IMR-90 (cell line): ENCODE data around the gene TMEM205. TPM values are rescaled to one million over a fixed set of nuclear protein-coding genes. Genes with fewer than 3 reads are reported as not detected.
A peak's percentile ranks its signal among the peaks of the same experiment; 100 is the strongest.

Experiments
- ATAC-seq: fragments of 200-7000 bp; cut with Tn5 transposase; 2 replicates; pipeline ENCODE4 v1.9.1; 2020; ENCODE audit warnings: low read depth, mild to moderate bottlenecking, moderate library complexity
- BruUV-seq: library from RNA; stranded (reverse); fragments of 400-500 nt; replicated peaks from 2 replicates; lab custom pipeline; 2021; lab: Mats Ljungman, UMichigan
- CTCF ChIA-PET: fragments of 300-600 bp; formaldehyde crosslinking; extraction: SDS; loops from one replicate; lab custom pipeline; 2021; ENCODE audit warnings: antibody characterized with exemption; lab: Yijun Ruan, JAX
- POLR2A ChIA-PET: fragments of 300-600 bp; sonication (Branson Sonifier 250); formaldehyde crosslinking; loops from one replicate; lab custom pipeline; 2022; ENCODE audit warnings: antibody characterized with exemption; ENCODE audit not compliant: unreplicated experiment; lab: Charles Lee
- DNase-seq: peaks from one replicate; pipeline ENCODE4 v3.0.0; 2013
- H2AFZ ChIP-seq: replicated peaks from 2 replicates; pipeline ENCODE3; 2013; ENCODE audit warnings: low read length, mild to moderate bottlenecking; ENCODE audit not compliant: poor library complexity
- H2AK5ac ChIP-seq: 2 replicates; pipeline ENCODE4 v1.6.1; 2013; ENCODE audit warnings: low read depth, low read length, inconsistent platforms
- H2AK9ac ChIP-seq: replicated peaks from 2 replicates; pipeline ENCODE3; 2013; ENCODE audit warnings: mild to moderate bottlenecking, low read depth, low read length, moderate library complexity; ENCODE audit not compliant: poor library complexity
- H2BK120ac ChIP-seq: 2 replicates; pipeline ENCODE4 v1.6.1; 2013; ENCODE audit warnings: low read depth, low read length, inconsistent platforms
- H2BK15ac ChIP-seq: 3 replicates; pipeline ENCODE4 v1.6.1; 2013; ENCODE audit warnings: low read depth, low read length, inconsistent platforms
- H2BK20ac ChIP-seq: 2 replicates; pipeline ENCODE4 v1.6.1; 2013; ENCODE audit warnings: low read depth, mild to moderate bottlenecking, inconsistent platforms, low read length, moderate library complexity
- H2BK5ac ChIP-seq: 2 replicates; pipeline ENCODE4 v1.6.1; 2013; ENCODE audit warnings: mild to moderate bottlenecking, low read depth, low read length, inconsistent platforms; ENCODE audit not compliant: poor library complexity, severe bottlenecking
- H3K14ac ChIP-seq: replicated peaks from 2 replicates; pipeline ENCODE4 v1.6.1; 2013; ENCODE audit warnings: low read depth, low read length, inconsistent platforms
- H3K18ac ChIP-seq: 2 replicates; pipeline ENCODE4 v1.6.1; 2013; ENCODE audit warnings: low read depth, low read length, control low read depth
- H3K23ac ChIP-seq: 2 replicates; pipeline ENCODE4 v1.6.1; 2013; ENCODE audit warnings: low read depth, low read length, inconsistent platforms
- H3K27ac ChIP-seq: 2 replicates; pipeline ENCODE4 v1.5.1; 2013; ENCODE audit warnings: mild to moderate bottlenecking, control low read depth, low read length; ENCODE audit not compliant: insufficient read depth
- H3K27me3 ChIP-seq: 2 replicates; pipeline ENCODE4 v1.6.1; 2013; ENCODE audit warnings: low read length; ENCODE audit not compliant: control insufficient read depth, insufficient read depth
- H3K36me3 ChIP-seq: 2 replicates; pipeline ENCODE4 v1.6.1; 2013; ENCODE audit warnings: low read length, mixed read lengths; ENCODE audit not compliant: control insufficient read depth, insufficient read depth
- H3K4ac ChIP-seq: 2 replicates; pipeline ENCODE4 v1.6.1; 2013; ENCODE audit warnings: low read depth, low read length, inconsistent platforms
- H3K4me1 ChIP-seq: 2 replicates; pipeline ENCODE4 v1.6.1; 2013; ENCODE audit warnings: low read length, mixed read lengths; ENCODE audit not compliant: control insufficient read depth, insufficient read depth
- H3K4me2 ChIP-seq: 2 replicates; pipeline ENCODE4 v1.6.1; 2013; ENCODE audit warnings: low read depth, mild to moderate bottlenecking, control low read depth, low read length, moderate library complexity
- H3K4me3 ChIP-seq: 2 replicates; pipeline ENCODE4 v1.5.1; 2013; ENCODE audit warnings: low read depth, mild to moderate bottlenecking, control low read depth, low read length, moderate library complexity; ENCODE audit not compliant: insufficient read depth
- H3K56ac ChIP-seq: 2 replicates; pipeline ENCODE4 v1.6.1; 2013; ENCODE audit warnings: low read length, inconsistent platforms; ENCODE audit not compliant: insufficient read depth; ENCODE audit errors: extremely low read depth
- H3K79me1 ChIP-seq, 2 experiments: 2 replicates each; pipeline ENCODE4 v1.6.1; 2013; ENCODE audit warnings: low read length in 2 of 2, inconsistent platforms in 1 of 2, low read depth in 1 of 2
- H3K9ac ChIP-seq: 2 replicates; pipeline ENCODE4 v1.6.1; 2013; ENCODE audit warnings: low read depth, low read length, control low read depth
- H3K9me1 ChIP-seq: 2 replicates; pipeline ENCODE4 v1.6.1; 2013; ENCODE audit warnings: low read length, inconsistent platforms; ENCODE audit not compliant: insufficient read depth
- H3K9me3 ChIP-seq: 2 replicates; pipeline ENCODE4 v1.6.1; 2013; ENCODE audit warnings: low read length; ENCODE audit not compliant: control insufficient read depth, insufficient read depth
- H4K20me1 ChIP-seq: 2 replicates; pipeline ENCODE4 v1.6.1; 2013; ENCODE audit warnings: low read length, inconsistent platforms; ENCODE audit not compliant: insufficient read depth
- H4K5ac ChIP-seq: 2 replicates; pipeline ENCODE4 v1.6.1; 2013; ENCODE audit warnings: mild to moderate bottlenecking, low read depth, low read length, control low read depth
- H4K8ac ChIP-seq, 2 experiments: 2 replicates each; pipeline ENCODE4 v1.6.1; 2013; ENCODE audit warnings: low read depth in 2 of 2, low read length in 2 of 2, control low read depth in 1 of 2, inconsistent platforms in 1 of 2
- H4K91ac ChIP-seq: 2 replicates; pipeline ENCODE4 v1.6.1; 2013; ENCODE audit warnings: low read depth, low read length, inconsistent platforms; ENCODE audit not compliant: insufficient read depth
- CEBPB ChIP-seq: IDR thresholded peaks from 2 replicates; pipeline ENCODE4 v1.6.1; 2012; ENCODE audit warnings: low read depth, low read length, improper control_type of control experiment
- MAZ ChIP-seq: IDR thresholded peaks from 2 replicates; pipeline ENCODE4 v1.6.1; 2012; ENCODE audit warnings: low read depth, mild to moderate bottlenecking, low read length, improper control_type of control experiment, moderate library complexity, borderline replicate concordance
- RAD21 ChIP-seq: IDR thresholded peaks from 2 replicates; pipeline ENCODE4 v1.6.1; 2012; ENCODE audit warnings: low read length, improper control_type of control experiment
- WGBS, 2 experiments: methylation state at CpG; one replicate each; pipeline versions ENCODE4 v1.1.5 to v1.1.7; 2013; ENCODE audit warnings: missing lambda C conversion rate in 2 of 2; ENCODE audit not compliant: insufficient read length in 1 of 2; ENCODE audit errors: extremely low coverage in 2 of 2; 5-methylcytosine and 5-hydroxymethylcytosine counted together
- dilution Hi-C: fragments of 300-500 bp; cut with HindIII; formaldehyde crosslinking; loops from one replicate; pipeline ENCODE4 v1.14.3; 2018; ENCODE audit warnings: low sequenced_read_pairs; ENCODE audit not compliant: unreplicated experiment
- in situ Hi-C: fragments of 300-500 bp; cut with MboI; formaldehyde crosslinking; loops from 3 replicates; pipeline ENCODE4 v1.14.3; 2019; ENCODE audit warnings: low sequenced_read_pairs, inconsistent platforms, mixed read lengths
- intact Hi-C: fragments of 100-400 bp; cut with micrococcal nuclease; formaldehyde crosslinking; loops from 2 replicates; pipeline ENCODE4 v1.10.0; 2022
- polyA plus RNA-seq, 3 experiments: library from polyadenylated mRNA; depleted of rRNA; stranded (reverse); fragments of >200 nt; gene quantifications; 2 replicates each; pipeline ENCODE4 v1.2.3, GENCODE V29; 2012; ENCODE audit warnings: low replicate concordance in 1 of 3
- total RNA-seq: library from RNA; depleted of rRNA; stranded (reverse); fragments of >200 nt; gene quantifications from 2 replicates; pipeline ENCODE4 v1.2.3, GENCODE V29; 2012

The TMEM205 gene
- total and polyA plus RNA-seq, 2 of the 4 experiments (the other 2 are of a cell fraction), result 110 to 136 TPM

DNA sequence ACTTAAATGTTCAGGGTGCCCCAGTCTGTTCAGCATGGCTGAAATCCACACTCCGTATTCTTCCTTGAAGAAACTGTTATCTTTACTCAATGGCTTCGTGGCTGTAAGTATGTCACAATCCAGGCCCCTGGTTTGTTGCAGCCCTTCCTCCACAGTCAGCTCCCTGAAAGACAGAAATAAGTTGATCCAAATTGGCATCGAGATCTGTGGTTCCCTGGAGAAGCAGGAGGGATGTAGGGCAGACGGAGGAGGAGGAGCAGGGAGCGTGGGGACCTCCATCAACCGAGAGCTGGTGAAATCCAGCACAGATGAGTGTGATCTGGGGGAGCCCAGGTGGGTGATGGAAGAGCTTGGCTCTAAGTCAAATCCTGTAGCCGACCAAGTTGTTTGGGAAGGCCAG is 49.8 kb downstream of the TMEM205 start:
- H3K4me3 ChIP-seq, result no peak overlapping the region
- H2AFZ ChIP-seq, result peak overlapping the region; percentile 37
- no peak overlapping the region for H2BK15ac ChIP-seq
- H3K36me3 ChIP-seq, result no peaks in the 10 kb centered on the region
- no peak overlapping the region for H3K9ac ChIP-seq
- BruUV-seq, result no TSS peak
- peak overlapping the region; percentile 25 for H2AK9ac ChIP-seq
- no peak overlapping the region for H3K56ac ChIP-seq
- peaks cover 10% of the 10 kb centered on the region; the same call in 1 of the 2 replicates for H3K27me3 ChIP-seq
- dilution Hi-C loops (no loop called here), in situ Hi-C loops (loop anchor here (10.0 kb wide), 1 partner anchor 179 kb away; no protein-coding TSS in a partner anchor), intact Hi-C loops (no loop called here)
- H3K27ac ChIP-seq, result no peak overlapping the region
- no peak overlapping the region for H3K14ac ChIP-seq
- DNase-seq (no peak), ATAC-seq (no peak)
- H2BK120ac ChIP-seq, result no peak overlapping the region
- peak overlapping the region; percentile 24; the same call in 1 of the 2 replicates for H2AK5ac ChIP-seq
- no peaks in the 10 kb centered on the region for H4K20me1 ChIP-seq
- WGBS, 2 experiments, result 58% methylated on average over 4 of the region's 7 CpGs; no CpG with 5 or more reads in 1 of the 2 experiments
- H3K23ac ChIP-seq, result no peak overlapping the region
- H4K8ac ChIP-seq, result no peak overlapping the region
- H3K4ac ChIP-seq, result no peak overlapping the region
- no peak overlapping the region for H4K5ac ChIP-seq
- no peak overlapping the region for H2BK20ac ChIP-seq
- no peak overlapping the region for H4K91ac ChIP-seq
- TF ChIP-seq RAD21 (no peak), CEBPB (peak; percentile 43; the same call in 1 of the 2 replicates), MAZ (no peak)
- CTCF ChIA-PET, result no interaction called here
- H3K79me1 ChIP-seq, result no peaks in the 10 kb centered on the region
- H3K9me1 ChIP-seq, result 0 out of 2 replicates have a peak, but pooled peaks cover 3% of the 10 kb centered on the region
- POLR2A ChIA-PET, result no interaction called here
- no peak overlapping the region for H2BK5ac ChIP-seq
- no peak overlapping the region for H3K18ac ChIP-seq
- H3K9me3 ChIP-seq, result no peaks in the 10 kb centered on the region
- 0 out of 2 replicates have a peak, but pooled peaks cover 1% of the 10 kb centered on the region for H3K4me1 ChIP-seq
- H3K4me2 ChIP-seq, result no peak overlapping the region
